HG03558 (cell line): ENCODE data around the gene NME2.
"Not testable (repeated sequence)": the region's sequence is repeated elsewhere in the genome, so short reads cannot be mapped to it uniquely, and the experiment has no call there.

ENCODE experiments used
- ATAC-seq: cut with Tn5 transposase; IDR thresholded peaks from one replicate; pipeline ENCODE4 v1.9.1; 2021; ENCODE audit warnings: moderate number of reproducible peaks; ENCODE audit not compliant: unreplicated experiment; ENCODE audit errors: extremely low read depth

The NME2 gene

GRCh38 chr17:51150932-51151331, 15.3 kb upstream of the NME2 start:
- no peak for ATAC-seq

DNA sequence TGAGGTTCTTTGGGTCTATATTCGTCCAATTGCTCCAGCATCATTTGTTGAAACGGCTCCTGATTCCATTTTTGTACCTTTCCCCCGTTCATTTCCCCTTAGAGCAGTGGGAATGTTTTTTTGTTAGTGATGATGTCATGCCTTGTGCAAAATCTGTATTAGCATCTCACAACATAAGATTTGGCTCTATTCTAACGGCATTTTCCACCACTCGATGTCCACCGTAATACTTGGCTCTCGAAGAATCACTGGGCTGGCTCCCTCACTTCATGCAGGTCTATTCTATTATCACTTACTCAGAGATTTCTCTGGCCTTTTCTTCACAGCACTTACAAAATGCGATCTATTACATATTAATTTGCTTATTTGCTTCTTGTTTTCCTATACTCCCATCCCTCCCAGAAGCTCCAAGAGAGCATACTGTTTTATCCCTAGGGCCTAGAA, 13.4 kb upstream of the NME2 start:
- ATAC-seq: peak; percentile 3

GRCh38 chr17:51153210-51154072, 12.8 kb upstream of the NME2 start, which contains the start of gene NME1:
NME1 (plus strand) TSS chr17:51153559; CDS start chr17:51155655, 2,096 bp downstream.
- peak; percentile 77 for ATAC-seq

GRCh38 chr17:51154176-51154575, 12.0 kb upstream of the NME2 start:
- ATAC-seq: no peak

GRCh38 chr17:51155416-51155815, 10.8 kb upstream of the NME2 start:
- ATAC-seq: no peak

DNA sequence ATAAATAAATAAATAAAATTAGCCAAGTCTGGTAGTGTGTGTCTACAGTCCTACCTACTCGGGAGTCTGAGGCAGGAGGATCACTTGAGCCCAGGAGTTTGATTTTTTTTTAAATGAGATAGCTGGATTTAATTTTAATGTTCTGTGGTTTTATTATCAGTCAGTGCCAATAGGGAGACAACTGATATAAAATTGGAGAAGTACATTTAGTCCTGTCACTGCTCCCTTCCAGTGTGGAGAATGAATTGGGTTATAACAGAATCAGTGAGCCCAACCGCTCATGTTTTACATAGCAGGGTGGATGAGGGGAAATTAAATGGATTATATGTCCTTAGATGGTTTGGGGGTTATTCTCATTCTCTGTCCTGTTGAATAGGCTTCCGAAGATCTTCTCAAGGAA, 6.6 kb upstream of the NME2 start:
- no peak for ATAC-seq

- ATAC-seq: no peak
These were observed 4.7 kb upstream of the NME2 start for GRCh38 chr17:51161541-51161940.

DNA sequence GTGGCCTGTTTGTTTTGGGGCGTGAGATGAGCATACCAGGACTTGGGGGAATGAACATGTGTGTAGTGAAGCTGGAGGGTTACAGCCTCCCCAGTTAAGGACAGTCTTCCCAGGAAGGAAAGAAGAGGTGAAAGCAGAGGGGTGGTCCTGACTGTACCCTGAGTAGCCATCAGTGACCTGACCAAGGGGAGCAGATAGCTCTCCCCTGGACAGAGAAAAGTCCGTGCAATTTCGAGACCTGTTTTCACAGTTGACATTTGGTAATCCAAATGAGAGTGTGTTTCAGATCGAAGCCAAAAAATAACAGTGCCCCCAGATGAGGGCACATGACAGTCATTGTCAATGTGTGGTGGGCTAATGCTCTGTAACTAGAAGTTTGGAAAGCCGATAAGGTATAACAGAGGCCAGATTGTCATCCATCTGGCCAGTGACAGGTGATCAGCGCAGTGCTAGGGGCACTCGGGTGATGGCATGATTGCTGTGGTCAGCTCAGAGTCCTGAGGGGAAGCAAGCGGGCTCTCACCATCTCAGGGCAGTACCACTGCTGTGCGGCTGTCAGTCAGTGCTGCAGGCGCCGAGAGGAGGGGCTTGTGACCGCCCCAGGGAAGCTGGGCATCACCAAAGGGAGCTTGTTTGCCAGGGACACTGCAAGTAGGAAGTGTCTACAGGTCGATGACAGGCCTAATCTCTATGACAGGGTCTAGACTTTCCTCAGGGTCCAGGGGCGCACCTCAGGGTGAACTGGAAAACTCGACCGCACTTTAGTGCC, 1.1 kb upstream of the NME2 start:
- no peak for ATAC-seq

- ATAC-seq: no peak
These were observed 472 bp upstream of the NME2 start for GRCh38 chr17:51165680-51166197.

GRCh38 chr17:51166987-51167931, 1.0 kb downstream of the NME2 start:
- peak; percentile 26 for ATAC-seq

- no peak for ATAC-seq
These were observed 3.1 kb downstream of the NME2 start for GRCh38 chr17:51169340-51169739.

DNA sequence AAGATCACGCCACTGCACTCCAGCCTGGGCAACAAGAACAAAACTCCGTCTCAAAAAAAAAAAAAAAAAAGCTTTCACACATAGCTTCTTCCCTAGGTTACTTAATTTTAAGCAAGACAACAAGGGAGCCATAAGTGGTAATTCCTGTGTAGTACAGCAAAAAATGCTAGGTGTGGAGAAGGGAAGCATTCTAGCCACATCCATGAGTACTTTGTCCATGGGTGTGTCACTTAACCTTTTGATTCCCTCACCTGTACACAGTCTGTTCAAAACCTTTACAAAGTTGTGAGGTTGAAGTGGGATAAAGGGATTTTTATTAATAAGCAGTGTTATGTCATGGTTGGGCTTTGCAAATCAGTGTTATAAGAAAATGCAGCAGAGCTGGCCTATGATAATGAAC, 4.5 kb downstream of the NME2 start:
- no peak for ATAC-seq

DNA sequence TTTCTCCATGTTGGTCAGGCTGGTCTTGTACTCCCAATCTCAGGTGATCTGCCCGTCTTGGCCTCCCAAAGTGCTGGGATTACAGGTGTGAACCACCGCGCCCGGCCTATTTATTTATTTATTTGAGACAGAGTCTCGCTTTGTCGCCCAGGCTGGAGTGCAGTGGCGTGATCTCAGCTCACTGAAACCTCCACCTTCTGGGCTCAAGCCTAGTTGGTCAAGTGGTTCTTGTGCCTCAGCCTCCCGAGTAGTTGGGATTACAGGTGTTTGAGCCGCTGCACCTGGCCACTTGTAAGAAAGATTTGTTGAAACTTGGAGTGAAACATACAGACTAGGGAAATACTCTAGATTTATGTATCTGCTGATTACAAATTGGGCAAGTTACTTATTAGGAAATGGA, 5.8 kb downstream of the NME2 start:
- not testable (repeated sequence) for ATAC-seq

GRCh38 chr17:51180486-51180885, 14.3 kb downstream of the NME2 start:
- no peak for ATAC-seq

- ATAC-seq: no peak
These were observed 17.9 kb downstream of the NME2 start for GRCh38 chr17:51184124-51184523.

DNA sequence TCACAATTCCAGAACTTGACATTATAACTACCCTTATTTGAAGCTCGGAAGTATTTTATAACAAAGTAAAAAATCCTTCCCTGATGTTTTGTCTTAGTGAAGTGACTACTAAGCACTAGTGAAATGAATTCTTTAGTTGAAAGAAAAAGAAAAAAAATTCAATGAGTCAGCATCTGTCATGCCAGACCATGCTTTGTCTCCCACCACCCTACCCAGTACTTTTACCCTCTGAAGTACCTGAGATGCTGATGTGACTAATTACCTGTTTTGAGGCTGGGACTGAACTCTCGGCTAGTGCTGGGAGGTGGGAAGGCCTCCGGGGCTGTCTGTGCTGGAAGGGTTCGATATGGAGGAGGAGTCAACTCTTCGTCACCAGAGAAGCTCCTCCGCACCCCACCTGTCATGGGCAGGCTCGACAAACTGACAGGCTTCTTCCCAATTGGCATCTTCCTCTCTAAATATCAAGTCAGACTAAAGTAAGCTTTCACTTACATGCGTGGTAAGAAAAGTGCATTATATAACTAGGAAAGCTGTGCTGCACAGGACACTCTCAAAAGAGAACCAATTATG, 19.6 kb downstream of the NME2 start:
- no peak for ATAC-seq

GRCh38 chr17:51188271-51188833, 22.1 kb downstream of the NME2 start:
- ATAC-seq: no peak

DNA sequence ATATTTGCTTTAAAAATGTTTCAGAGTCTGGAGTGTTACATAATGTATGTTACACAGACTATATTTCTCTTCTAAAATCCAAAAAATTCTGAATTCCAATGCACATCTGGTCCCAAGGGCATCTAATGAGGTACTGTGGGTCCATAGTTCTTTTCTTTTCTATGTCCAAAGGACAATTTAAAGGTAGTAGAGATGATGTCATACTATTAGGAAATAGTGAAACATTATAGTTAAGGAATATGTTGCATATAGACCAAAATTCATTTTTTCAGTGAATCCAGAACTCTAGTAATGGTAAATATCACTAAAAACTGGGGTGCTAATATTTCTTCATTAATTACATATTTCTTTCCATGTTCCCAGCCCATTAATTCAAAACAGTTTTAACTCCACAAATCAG, 23.0 kb downstream of the NME2 start:
- ATAC-seq: no peak

DNA sequence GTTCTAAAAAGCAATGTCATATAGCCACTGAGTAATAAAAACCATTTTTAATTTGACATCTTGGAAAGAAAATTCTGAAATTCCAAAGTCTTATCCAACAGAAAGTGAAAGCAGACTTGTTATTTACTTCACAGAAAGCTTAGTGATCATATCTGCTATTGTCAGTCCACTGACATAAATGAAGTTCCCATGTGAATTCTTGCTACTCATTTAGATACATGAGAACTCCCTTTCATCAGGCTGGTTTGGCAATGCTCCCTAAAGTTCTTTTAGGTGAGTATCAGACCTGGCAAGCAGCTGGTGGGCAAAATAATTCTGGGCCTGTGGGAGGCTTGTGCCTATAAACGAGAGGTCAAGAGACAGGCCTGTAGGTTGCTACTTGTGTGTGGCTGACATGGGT, 23.4 kb downstream of the NME2 start:
- ATAC-seq: no peak
